ENCODE results near the gene CNNM2.

Gene CNNM2

DNA sequence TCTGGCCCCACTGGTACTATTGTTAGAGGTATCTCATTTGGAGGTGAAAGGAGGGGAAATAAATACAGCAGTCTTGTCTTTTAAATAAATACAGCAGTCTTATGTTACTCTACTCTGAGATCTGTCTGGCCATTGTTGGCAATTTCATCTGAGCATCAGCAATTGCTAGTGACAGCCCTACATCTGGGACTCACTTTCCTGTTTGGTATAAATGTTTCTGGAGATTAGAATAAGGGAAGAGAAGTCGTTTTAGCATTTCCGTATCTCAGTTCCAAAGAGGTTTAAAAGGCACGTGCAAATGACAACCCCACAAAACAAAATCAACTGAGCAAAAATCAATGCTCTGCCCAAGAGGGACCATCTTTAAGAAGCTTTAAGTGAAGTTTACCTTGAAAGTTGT is 18.1 kb upstream of the CNNM2 start:
- no peak for DNase-seq (ENCODE audit: insufficient read length)
- FAIRE-seq: no peak
- no peak for TF ChIP-seq POLR2A (IDR thresholded peaks at IDR 0.05; ENCODE audit: low read depth, low read length)

DNA sequence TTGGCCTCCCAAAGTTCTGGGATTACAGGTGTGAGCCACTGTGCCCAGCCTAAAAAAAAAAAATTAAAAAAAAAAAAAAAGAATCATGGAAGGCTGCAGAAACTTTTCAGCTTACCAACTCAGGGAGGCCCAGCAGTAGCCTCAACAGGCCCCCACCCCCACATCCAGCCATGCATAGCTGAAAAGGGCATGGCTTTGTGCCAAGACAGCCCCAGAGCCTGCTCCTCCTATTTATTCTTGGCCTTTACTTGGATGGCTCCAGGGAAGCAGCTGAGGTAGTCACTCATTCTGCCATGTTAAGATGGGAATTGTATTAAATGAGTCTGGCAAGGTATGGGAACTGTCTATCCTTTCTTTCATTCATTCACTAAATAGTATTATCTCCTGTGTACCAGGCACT is 13.7 kb upstream of the CNNM2 start:
- DNase-seq (ENCODE audit: insufficient read length) (no peak), FAIRE-seq (no peak)
- TF ChIP-seq POLR2A (IDR thresholded peaks at IDR 0.05; ENCODE audit: low read depth, low read length): no peak
- TF ChIP-seq POLR2AphosphoS5 (IDR thresholded peaks at IDR 0.05; ENCODE audit: low read depth, low read length): no peak
- TF ChIP-seq TAF1 (IDR thresholded peaks at IDR 0.05; ENCODE audit: borderline replicate concordance, low read depth, low read length): no peak

DNA sequence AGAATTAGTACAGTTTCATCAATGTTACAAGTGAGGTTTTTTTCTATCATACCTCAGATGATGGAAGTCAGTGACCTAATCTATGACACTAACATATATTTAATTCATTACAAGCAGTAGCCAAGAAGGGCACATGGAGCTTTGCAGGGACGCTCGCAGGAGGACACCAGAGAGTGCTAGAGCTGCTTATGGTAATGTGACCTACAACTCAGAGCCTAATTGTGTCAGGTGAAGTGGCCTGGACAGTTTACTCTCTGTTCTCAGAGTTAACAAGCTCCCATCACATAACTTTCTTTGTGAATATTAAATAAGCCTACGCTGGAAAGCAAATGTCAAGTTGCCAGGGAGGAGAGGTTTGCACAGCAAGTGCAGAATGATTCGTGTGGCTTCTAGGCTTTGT is 11.6 kb upstream of the CNNM2 start:
- TF ChIP-seq POLR2AphosphoS5 (IDR thresholded peaks at IDR 0.05; ENCODE audit: low read depth, low read length) (no peak), TAF1 (IDR thresholded peaks at IDR 0.05; ENCODE audit: borderline replicate concordance, low read depth, low read length) (no peak), POLR2A (IDR thresholded peaks at IDR 0.05; ENCODE audit: low read depth, low read length) (no peak)
- no peak for FAIRE-seq

DNA sequence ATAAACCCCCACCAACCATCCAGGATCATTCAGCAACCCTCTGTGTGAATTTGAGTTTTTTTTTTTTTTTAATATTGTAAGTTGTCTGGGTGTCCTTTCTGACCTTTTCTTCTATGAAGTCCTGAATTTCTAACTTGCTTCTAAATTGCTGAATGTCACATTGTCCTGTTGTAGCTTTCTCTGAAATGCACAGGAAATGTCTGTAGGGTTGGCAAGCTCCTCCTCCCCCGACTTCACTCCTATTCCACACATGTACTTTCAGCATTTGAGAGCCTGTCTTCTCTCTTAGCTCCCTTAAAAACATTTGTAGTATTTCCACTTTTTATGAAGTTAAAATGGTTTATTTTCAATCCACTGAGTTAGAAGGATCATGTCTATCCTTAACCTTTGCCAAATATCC is 3.3 kb upstream of the CNNM2 start:
- TF ChIP-seq POLR2AphosphoS5 (IDR thresholded peaks at IDR 0.05; ENCODE audit: low read depth, low read length): no peak
- no peak for TF ChIP-seq TAF1 (IDR thresholded peaks at IDR 0.05; ENCODE audit: borderline replicate concordance, low read depth, low read length)
- TF ChIP-seq POLR2A (IDR thresholded peaks at IDR 0.05; ENCODE audit: low read depth, low read length): no peak
- DNase-seq (ENCODE audit: insufficient read length) (no peak), FAIRE-seq (no peak)

More for the DNA sequence above, 11.6 kb upstream of the CNNM2 start:
- DNase-seq (ENCODE audit: insufficient read length): no peak

DNA sequence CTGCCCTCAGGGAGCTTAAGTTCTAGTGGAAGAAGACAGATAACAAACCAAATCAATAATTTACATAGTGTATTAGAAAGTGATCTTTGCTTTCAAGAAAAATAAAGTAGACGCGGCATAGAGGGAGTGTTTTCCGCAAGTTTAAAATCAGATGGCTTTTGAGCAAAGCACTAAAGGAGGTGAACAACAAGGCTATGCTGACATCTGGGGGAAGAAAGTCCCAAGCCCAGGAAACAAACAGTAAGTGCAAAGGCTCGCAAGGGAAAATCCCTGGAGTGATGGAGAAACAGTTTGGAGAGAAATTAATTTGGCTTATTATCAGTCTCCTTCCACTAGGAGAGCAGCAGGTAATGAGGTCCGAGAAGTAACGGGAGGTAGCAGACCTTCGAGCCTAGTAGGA is 1.9 kb upstream of the CNNM2 start:
- DNase-seq (ENCODE audit: insufficient read length): no peak
- no peak for FAIRE-seq

DNA sequence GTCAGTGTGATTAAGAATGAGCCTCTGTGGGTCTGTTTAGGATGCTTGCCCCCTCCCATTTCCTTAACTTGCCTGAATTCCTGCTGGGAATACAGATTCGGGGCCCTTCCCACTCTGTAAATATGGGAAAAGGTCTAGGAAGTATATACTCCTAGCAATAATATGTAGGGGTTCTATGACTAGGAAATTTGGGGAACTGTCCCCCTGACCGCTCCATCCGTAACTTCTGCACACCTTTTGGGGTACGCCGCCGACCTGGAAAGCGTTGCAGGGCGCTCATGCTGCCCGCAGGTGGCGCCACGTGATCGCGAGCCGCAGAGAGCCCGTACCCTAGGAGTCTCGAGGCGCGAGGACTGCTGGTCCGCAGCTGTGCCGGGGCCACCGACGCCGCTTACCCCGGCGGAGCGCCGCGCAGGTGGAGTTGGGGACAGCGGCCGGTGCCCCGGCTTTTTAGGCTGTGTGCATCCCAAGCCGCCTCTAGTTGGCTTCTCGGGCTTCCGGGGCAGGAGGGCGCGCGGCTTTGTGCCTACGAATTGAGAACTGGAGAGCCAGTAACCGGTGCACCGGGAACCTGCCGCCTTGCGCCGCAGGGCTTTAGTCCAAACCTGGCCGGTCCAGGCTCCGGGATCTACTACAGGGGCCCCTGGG is 656 bp upstream of the CNNM2 start:
- FAIRE-seq (peak; percentile 92), DNase-seq (ENCODE audit: insufficient read length) (peak; percentile 55)
- TF ChIP-seq TAF1 (IDR thresholded peaks at IDR 0.05; ENCODE audit: borderline replicate concordance, low read depth, low read length) (no peak), POLR2AphosphoS5 (IDR thresholded peaks at IDR 0.05; ENCODE audit: low read depth, low read length) (no peak), POLR2A (IDR thresholded peaks at IDR 0.05; ENCODE audit: low read depth, low read length) (no peak)

More for the DNA sequence above, 1.9 kb upstream of the CNNM2 start:
- no peak for TF ChIP-seq POLR2AphosphoS5 (IDR thresholded peaks at IDR 0.05; ENCODE audit: low read depth, low read length)
- no peak for TF ChIP-seq TAF1 (IDR thresholded peaks at IDR 0.05; ENCODE audit: borderline replicate concordance, low read depth, low read length)
- no peak for TF ChIP-seq POLR2A (IDR thresholded peaks at IDR 0.05; ENCODE audit: low read depth, low read length)

DNA sequence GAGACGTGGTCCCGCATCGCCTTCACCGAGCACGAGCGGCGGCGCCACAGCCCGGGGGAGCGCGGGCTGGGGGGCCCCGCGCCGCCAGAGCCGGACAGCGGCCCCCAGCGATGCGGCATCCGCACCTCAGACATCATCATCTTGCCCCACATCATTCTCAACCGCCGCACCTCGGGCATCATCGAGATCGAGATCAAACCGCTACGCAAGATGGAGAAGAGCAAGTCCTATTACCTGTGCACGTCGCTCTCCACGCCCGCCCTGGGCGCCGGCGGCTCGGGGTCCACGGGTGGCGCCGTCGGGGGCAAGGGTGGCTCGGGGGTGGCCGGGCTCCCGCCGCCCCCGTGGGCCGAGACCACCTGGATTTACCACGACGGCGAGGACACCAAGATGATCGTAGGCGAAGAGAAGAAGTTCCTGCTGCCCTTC is 737 bp downstream of the CNNM2 start:
- FAIRE-seq: no peak
- DNase-seq (ENCODE audit: insufficient read length): peak; percentile 27
- TF ChIP-seq TAF1 (IDR thresholded peaks at IDR 0.05; ENCODE audit: borderline replicate concordance, low read depth, low read length): no peak
- TF ChIP-seq POLR2A (IDR thresholded peaks at IDR 0.05; ENCODE audit: low read depth, low read length): no peak
- no peak for TF ChIP-seq POLR2AphosphoS5 (IDR thresholded peaks at IDR 0.05; ENCODE audit: low read depth, low read length)

DNA sequence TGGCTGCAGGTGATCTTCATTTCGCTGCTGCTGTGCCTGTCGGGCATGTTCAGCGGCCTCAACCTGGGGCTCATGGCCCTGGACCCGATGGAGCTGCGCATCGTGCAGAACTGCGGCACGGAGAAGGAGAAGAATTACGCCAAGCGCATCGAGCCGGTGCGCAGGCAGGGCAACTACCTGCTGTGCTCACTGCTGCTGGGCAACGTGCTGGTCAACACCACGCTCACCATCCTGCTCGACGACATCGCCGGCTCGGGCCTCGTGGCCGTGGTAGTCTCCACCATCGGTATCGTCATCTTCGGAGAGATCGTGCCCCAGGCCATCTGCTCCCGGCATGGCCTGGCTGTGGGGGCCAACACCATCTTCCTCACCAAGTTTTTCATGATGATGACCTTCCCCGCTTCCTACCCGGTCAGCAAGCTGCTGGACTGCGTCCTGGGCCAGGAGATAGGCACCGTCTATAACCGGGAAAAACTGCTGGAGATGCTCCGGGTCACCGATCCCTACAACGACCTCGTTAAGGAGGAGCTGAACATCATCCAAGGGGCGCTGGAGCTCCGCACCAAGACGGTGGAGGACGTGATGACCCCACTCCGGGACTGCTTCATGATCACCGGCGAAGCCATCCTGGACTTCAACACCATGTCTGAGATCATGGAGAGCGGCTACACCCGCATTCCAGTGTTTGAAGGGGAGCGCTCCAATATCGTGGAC is 1.3 kb downstream of the CNNM2 start:
- no peak for TF ChIP-seq POLR2A (IDR thresholded peaks at IDR 0.05; ENCODE audit: low read depth, low read length)
- no peak for TF ChIP-seq POLR2AphosphoS5 (IDR thresholded peaks at IDR 0.05; ENCODE audit: low read depth, low read length)
- TF ChIP-seq TAF1 (IDR thresholded peaks at IDR 0.05; ENCODE audit: borderline replicate concordance, low read depth, low read length): no peak
- no peak for DNase-seq (ENCODE audit: insufficient read length)
- no peak for FAIRE-seq

DNA sequence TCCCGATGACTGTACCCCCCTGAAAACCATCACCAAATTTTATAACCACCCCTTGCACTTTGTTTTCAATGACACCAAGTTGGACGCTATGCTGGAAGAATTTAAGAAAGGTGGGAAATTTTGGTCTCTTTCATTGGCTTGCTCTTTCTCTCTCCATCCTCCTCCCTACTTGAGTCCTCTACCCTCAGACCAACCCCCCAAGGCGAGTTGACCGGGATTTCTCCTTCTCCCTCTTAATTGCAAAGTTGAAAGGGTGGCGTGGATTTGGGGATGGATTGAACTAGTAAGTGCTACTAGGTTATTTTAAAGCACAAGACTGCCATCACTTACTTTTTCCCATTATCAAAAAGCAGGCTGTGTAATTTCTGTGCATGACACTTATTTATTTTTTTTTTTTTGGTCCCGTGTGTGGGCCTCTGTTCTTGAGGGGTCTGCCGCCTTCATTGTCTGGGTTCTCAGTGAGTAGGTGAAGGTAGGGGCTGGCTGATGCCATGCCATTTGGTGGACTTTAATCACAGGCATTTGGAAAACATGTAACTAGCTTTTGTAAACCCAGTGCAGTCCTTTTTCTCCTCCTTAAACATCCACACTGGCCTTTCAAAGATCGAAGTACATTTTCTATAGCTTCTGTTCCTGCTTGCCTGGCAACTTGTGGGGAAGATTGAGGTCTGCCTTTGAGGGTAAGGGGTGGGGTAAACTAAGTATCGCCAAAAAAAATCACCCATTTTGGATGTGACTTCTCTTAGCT is 2.1 kb downstream of the CNNM2 start:
- TF ChIP-seq POLR2A (IDR thresholded peaks at IDR 0.05; ENCODE audit: low read depth, low read length) (no peak), TAF1 (IDR thresholded peaks at IDR 0.05; ENCODE audit: borderline replicate concordance, low read depth, low read length) (no peak), POLR2AphosphoS5 (IDR thresholded peaks at IDR 0.05; ENCODE audit: low read depth, low read length) (no peak)
- no peak for FAIRE-seq
- DNase-seq (ENCODE audit: insufficient read length): no peak

DNA sequence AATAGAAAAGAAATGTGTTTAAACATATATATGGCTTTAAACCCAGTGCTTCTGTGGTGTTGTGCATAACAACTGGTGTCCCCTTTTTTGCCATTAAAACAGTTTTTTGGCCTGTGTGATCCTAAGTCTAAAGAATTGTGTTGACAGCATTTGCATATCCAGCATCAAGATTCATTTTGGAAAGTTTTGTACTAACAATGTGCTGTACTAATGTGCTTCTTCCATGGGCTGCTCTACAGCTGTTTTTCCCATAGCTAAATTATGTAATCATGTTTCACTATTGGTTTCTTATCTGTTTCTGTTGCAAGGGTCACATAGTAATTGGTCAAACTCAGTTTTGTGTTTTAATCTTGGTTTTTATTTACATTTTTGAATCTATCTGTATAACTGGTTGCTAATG is 5.5 kb downstream of the CNNM2 start:
- FAIRE-seq (peak; percentile 66), DNase-seq (ENCODE audit: insufficient read length) (no peak)

DNA sequence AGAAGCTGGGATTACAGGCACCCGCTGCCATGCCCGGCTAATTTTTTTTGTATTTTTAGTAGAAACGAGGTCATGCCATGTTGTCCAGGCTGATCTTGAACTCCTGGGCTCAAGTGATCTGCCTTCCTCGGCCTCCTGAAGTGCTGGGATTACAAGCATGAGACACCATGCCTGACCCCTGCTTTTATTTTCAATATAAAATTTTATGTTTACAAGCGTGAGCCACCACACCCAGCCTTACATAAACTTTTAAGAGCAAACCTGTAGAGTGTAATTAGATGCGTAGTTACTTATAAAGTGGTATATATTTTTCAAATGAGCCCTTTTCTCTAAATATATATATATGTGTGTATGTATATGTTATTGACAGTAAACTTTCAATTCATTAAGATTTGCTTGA is 8.7 kb downstream of the CNNM2 start:
- no peak for FAIRE-seq
- no peak for DNase-seq (ENCODE audit: insufficient read length)
- no peak for TF ChIP-seq POLR2AphosphoS5 (IDR thresholded peaks at IDR 0.05; ENCODE audit: low read depth, low read length)
- no peak for TF ChIP-seq TAF1 (IDR thresholded peaks at IDR 0.05; ENCODE audit: borderline replicate concordance, low read depth, low read length)
- no peak for TF ChIP-seq POLR2A (IDR thresholded peaks at IDR 0.05; ENCODE audit: low read depth, low read length)

More for the DNA sequence above, 5.5 kb downstream of the CNNM2 start:
- TF ChIP-seq POLR2A (IDR thresholded peaks at IDR 0.05; ENCODE audit: low read depth, low read length) (no peak), TAF1 (IDR thresholded peaks at IDR 0.05; ENCODE audit: borderline replicate concordance, low read depth, low read length) (no peak), POLR2AphosphoS5 (IDR thresholded peaks at IDR 0.05; ENCODE audit: low read depth, low read length) (no peak)
